Peyer's patch (tissue), 4 donors: ENCODE measurements around the gene RAPGEF1.

ENCODE experiments used
- CTCF ChIP-seq, 6 experiments: fragments of 450-650 bp in 4 of 6; fragments of 200-600 bp in 2 of 6; sonication (generic) in 1 of 6; IDR thresholded peaks; one replicate each; pipeline ENCODE4 v1.5.1; 2017 to 2019; ENCODE audit warnings: antibody characterized with exemption in 6 of 6, mild to moderate bottlenecking in 3 of 6, moderate library complexity in 1 of 6
- POLR2A ChIP-seq, 2 donors: fragments of 450-650 bp; IDR thresholded peaks; one replicate each; pipeline ENCODE4 v1.5.1; 2017; ENCODE audit warnings: antibody characterized with exemption in 2 of 2, mild to moderate bottlenecking in 2 of 2, moderate library complexity in 2 of 2

- TF ChIP-seq CTCF (IDR thresholded peaks at IDR 0.05): no peak
- no peak for TF ChIP-seq POLR2A (IDR thresholded peaks at IDR 0.05)
Observed at GRCh38 chr9:131706608-131706970, 33.3 kb downstream of the RAPGEF1 start.
